ENCODE results near the gene ACTN1.

Gene ACTN1

DNA sequence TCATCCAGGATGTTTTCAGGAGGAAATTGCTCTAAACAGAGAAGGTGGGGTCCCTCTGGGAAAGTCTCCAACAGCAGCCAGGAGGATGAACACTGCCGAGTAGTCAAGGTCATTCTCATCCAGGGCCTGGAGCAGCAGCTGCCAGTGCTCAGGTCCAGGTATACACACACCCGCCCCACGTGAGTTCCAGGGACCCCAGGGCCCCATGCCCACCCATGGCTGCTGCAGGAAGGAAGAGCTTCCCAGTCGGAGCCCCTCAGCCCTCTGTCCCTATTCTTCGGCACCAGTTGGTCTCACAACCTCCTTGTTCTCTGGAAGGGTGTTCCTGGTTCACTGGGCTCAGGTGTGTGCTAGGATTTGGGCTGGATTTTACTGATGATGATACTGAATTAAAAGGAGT, 72.7 kb downstream of the ACTN1 start:
- DNase-seq (ENCODE audit: insufficient read length, low spot score) = no peak
- TF ChIP-seq, protein P1, sequence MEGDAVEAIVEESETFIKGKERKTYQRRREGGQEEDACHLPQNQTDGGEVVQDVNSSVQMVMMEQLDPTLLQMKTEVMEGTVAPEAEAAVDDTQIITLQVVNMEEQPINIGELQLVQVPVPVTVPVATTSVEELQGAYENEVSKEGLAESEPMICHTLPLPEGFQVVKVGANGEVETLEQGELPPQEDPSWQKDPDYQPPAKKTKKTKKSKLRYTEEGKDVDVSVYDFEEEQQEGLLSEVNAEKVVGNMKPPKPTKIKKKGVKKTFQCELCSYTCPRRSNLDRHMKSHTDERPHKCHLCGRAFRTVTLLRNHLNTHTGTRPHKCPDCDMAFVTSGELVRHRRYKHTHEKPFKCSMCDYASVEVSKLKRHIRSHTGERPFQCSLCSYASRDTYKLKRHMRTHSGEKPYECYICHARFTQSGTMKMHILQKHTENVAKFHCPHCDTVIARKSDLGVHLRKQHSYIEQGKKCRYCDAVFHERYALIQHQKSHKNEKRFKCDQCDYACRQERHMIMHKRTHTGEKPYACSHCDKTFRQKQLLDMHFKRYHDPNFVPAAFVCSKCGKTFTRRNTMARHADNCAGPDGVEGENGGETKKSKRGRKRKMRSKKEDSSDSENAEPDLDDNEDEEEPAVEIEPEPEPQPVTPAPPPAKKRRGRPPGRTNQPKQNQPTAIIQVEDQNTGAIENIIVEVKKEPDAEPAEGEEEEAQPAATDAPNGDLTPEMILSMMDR (IDR thresholded peaks at IDR 0.05; ENCODE audit: insufficient read depth, missing control alignments) = no peak
- FAIRE-seq = no peak

DNA sequence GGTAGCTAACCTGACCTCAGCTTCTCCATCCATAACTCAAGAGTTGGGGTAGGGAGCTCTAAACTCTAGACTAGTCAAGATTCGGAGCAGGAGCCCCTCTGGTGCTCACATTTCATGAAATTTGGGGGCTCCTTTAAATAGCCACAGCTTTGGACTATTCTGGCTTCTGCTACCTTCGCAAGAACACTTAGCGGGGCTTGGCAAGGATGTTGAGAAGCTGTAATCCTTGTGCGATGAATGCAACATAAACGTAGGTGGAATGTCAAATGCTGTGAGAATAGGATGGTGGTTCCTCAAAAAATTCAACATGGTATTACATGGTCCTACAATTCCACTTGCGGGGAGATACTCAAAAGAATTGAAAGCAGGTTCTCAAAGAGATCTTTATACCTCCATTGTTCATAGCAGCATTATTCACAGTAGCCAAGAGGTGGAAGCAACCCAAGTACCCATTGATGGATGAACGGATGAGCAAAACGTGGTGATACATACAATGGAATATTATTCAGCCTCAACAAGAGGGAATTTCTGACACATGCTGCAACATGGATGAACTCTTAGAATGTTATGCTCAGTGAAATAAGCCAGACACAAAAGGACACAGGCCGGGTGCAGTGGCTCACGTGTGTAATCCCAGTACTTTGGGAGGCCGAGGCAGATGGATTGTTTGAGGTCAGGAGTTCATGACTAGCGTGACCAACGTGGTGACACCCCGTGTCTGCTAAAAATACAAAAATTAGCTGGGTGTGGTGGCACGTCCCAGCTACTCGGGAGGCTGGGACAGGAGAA, 73.8 kb downstream of the ACTN1 start:
- FAIRE-seq (no peak), DNase-seq (ENCODE audit: insufficient read length, low spot score) (no peak)
- TF ChIP-seq, protein P1 (IDR thresholded peaks at IDR 0.05; ENCODE audit: insufficient read depth, missing control alignments) = no peak

DNA sequence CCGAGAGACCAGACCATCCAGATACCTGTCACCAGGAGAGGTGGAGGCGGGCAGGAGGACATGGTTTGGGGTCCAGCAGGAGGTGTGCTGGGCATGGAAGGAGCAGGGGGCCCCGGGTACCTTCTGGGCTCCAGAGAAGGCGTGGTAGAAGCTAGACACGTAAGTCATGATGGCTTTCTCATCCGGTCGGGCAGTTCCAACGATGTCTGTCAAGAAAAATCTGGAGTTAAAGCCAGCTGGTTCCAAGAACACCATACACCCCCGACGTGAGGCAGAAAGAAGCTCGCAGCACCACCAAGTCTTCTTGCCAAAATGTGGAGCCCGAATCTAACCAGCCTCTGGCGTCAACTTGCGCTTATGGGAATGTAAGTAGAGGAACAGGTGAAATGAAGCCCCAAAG, 76.7 kb downstream of the ACTN1 start:
- TF ChIP-seq, protein P1 (IDR thresholded peaks at IDR 0.05; ENCODE audit: insufficient read depth, missing control alignments) = no peak
- DNase-seq (ENCODE audit: insufficient read length, low spot score) (no peak), FAIRE-seq (no peak)

DNA sequence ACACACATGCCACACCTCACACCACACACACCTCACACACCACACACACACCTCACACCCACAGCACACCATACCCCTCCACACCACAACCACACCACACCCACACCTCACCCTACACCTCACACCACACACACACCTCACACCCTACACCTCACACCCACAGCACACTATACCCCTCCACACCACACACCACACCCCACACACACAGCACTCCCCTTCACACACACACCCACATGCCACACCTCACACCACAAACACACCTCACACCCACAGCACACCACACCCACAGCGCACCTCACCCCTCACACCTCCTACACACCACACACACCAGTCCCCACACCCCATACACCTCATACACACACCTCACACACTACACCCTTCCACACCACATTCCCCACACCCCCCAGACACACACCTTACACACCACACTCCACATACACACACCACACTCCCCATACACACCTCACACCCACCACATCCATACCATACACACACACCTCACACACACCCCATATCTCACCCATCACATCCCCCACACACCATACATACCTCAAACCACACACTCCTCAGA, 80.0 kb downstream of the ACTN1 start:
- FAIRE-seq (no peak), DNase-seq (ENCODE audit: insufficient read length, low spot score) (no peak)
- TF ChIP-seq, protein P1 (IDR thresholded peaks at IDR 0.05; ENCODE audit: insufficient read depth, missing control alignments) = no peak

DNA sequence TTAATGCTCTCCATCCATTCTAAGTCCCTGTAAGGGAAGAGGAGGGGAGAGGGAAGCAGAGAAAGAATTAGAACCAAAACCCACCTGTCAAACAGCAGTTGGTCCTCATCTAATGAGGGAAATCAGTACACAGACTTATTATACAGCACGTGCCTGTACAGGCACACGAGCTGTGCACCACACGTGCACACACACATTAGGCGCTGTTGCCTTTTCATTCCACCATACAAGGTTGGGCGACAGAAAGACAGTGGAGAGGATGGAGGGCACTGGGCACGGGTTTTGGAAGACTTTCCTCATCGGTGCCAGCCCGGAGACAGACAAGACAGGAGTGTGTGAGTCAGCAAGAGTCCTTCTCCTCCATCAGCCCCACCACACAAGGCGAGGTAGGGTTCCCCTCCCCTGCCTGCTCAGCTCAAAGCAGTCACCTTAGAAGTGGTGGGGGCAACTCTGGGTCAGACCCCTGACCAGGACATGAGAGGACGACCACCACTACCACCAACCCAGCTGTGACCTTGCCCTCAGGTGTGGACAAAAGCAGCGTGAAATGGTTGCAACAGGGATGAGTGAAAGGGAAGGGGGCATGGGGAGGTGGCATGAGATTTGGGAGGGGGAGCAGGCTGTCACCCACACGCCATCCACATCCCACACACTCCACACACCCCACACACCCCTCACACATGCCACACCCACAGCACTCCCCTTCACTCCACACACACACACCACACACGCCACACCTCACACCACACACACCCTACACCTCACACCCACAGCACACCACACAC, 80.7 kb downstream of the ACTN1 start:
- TF ChIP-seq, protein P1 (IDR thresholded peaks at IDR 0.05; ENCODE audit: insufficient read depth, missing control alignments) = no peak
- DNase-seq (ENCODE audit: insufficient read length, low spot score) (no peak), FAIRE-seq (no peak)

DNA sequence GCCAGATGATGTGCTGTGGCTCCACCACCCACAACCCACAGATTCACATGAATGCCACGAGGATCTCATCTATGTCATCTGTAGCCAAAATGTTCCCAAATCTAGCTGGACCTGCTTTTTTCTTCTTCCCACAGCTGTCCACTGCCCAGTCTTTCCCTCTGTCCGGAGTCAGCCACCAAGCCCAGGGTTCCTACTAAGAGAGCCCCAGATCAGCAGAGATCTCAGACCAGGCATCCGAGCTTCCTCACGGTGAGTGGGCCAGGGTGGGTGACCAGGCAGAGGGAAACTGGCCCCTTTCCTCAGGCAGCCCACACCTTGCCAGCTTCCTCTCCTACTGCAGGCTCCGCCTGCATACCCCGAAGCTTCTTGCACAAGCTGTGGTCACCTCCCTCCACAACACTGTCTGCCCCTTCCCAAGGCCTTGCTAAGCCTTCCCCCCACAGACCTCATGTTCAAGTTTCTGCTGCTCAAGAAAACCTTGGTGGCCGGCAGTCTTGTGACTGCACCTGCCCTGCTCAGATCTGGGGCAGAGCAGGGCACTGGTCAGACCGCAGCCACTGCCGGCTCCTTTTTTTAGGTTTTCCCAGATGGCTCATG, 81.4 kb downstream of the ACTN1 start:
- no peak for FAIRE-seq
- no peak for DNase-seq (ENCODE audit: insufficient read length, low spot score)
- TF ChIP-seq, protein P1 (IDR thresholded peaks at IDR 0.05; ENCODE audit: insufficient read depth, missing control alignments) = no peak

Data from D721Med (cell line).